GM19455 (cell line): Measurements from ENCODE around the gene ATRAID.
"Not testable (repeated sequence)": the region's sequence is repeated elsewhere in the genome, so short reads cannot be mapped to it uniquely, and the experiment has no call there.

Source experiments
- ATAC-seq: cut with Tn5 transposase; IDR thresholded peaks from one replicate; pipeline ENCODE4 v1.9.1; 2021; ENCODE audit not compliant: unreplicated experiment

ATRAID gene

GRCh38 chr2:27211943-27212625 lies at the start of gene ATRAID, which contains the start of gene SLC5A6:
Gene ATRAID, plus strand, starts transcription at chr2:27212041. Its CDS starts 328 bp downstream, at chr2:27212369.
Gene SLC5A6, minus strand, starts transcription at chr2:27212268. Its CDS starts 4,618 bp downstream, at chr2:27207650.
- peak; percentile 85 for ATAC-seq

- ATAC-seq = no peak
These were observed 49.4 kb upstream of the ATRAID start for GRCh38 chr2:27162151-27163121.

- ATAC-seq = no peak
These were observed 46.7 kb upstream of the ATRAID start for GRCh38 chr2:27164960-27165763.

GRCh38 chr2:27170581-27171337 lies 41.1 kb upstream of the ATRAID start:
- no peak for ATAC-seq

- ATAC-seq = no peak
These were observed 40.4 kb upstream of the ATRAID start for GRCh38 chr2:27171351-27171848.

- ATAC-seq = no peak
These were observed 37.2 kb upstream of the ATRAID start for GRCh38 chr2:27174638-27175037.

- no peak for ATAC-seq
These were observed 36.5 kb upstream of the ATRAID start for GRCh38 chr2:27175330-27175729.

GRCh38 chr2:27175781-27176180 lies 36.1 kb upstream of the ATRAID start:
- not testable (repeated sequence) for ATAC-seq

GRCh38 chr2:27177441-27178351 lies 34.1 kb upstream of the ATRAID start:
- no peak for ATAC-seq

GRCh38 chr2:27178469-27178868 lies 33.4 kb upstream of the ATRAID start:
- no peak for ATAC-seq

GRCh38 chr2:27179344-27180000 lies 32.4 kb upstream of the ATRAID start:
- no peak for ATAC-seq

GRCh38 chr2:27182346-27182745 lies 29.5 kb upstream of the ATRAID start:
- no peak for ATAC-seq

GRCh38 chr2:27184115-27184514 lies 27.7 kb upstream of the ATRAID start:
- ATAC-seq = no peak

- no peak for ATAC-seq
These were observed 26.4 kb upstream of the ATRAID start for GRCh38 chr2:27185331-27186026.

GRCh38 chr2:27186613-27187345 lies 25.1 kb upstream of the ATRAID start:
- ATAC-seq = no peak

GRCh38 chr2:27189989-27190388 lies 21.9 kb upstream of the ATRAID start:
- no peak for ATAC-seq

- no peak for ATAC-seq
These were observed 20.6 kb upstream of the ATRAID start for GRCh38 chr2:27191070-27191829.
